H1 (cell line): ENCODE measurements around the gene LIPC. TPM values are rescaled to one million over a fixed set of nuclear protein-coding genes. Genes with fewer than 3 reads are reported as not detected.

Experiments
- CTCF ChIA-PET: fragments of 300-600 bp; sonication (Branson Sonifier 250); formaldehyde crosslinking; loops from one replicate; lab custom pipeline; 2021; ENCODE audit not compliant: partially characterized antibody; lab: Charles Lee
- POLR2A ChIA-PET: fragments of 300-600 bp; sonication (Branson Sonifier 250); formaldehyde crosslinking; loops from one replicate; lab custom pipeline; 2021; ENCODE audit warnings: inconsistent platforms; ENCODE audit not compliant: partially characterized antibody; lab: Charles Lee
- DNase-seq, 2 experiments: peaks; one replicate each; pipeline versions ENCODE4 v3.0.0 to v3.0.0-alpha.2; 2010 to 2022; ENCODE audit warnings: low spot score in 2 of 2, low read depth in 1 of 2, mixed read lengths in 1 of 2
- FAIRE-seq: peaks from 2 replicates; lab custom pipeline; 2011; peaks lifted over from hg19 to GRCh38; lab: Jason Lieb, UNC
- H2AFZ ChIP-seq: 2 replicates; pipeline ENCODE4 v1.8.1; 2012; ENCODE audit warnings: low read length, inconsistent platforms
- H2AK5ac ChIP-seq: 2 replicates; pipeline ENCODE4 v1.6.1; 2013; ENCODE audit warnings: low read depth, low read length
- H2BK120ac ChIP-seq: replicated peaks from 2 replicates; pipeline ENCODE3; 2013; ENCODE audit warnings: low read depth, low read length, inconsistent platforms
- H2BK12ac ChIP-seq: 2 replicates; pipeline ENCODE4 v1.6.1; 2013; ENCODE audit warnings: low read depth, low read length
- H2BK15ac ChIP-seq: 2 replicates; pipeline ENCODE4 v1.6.1; 2013; ENCODE audit warnings: low read length
- H2BK20ac ChIP-seq: 2 replicates; pipeline ENCODE4 v1.6.1; 2013; ENCODE audit warnings: low read length
- H2BK5ac ChIP-seq: 2 replicates; pipeline ENCODE4 v1.6.1; 2013; ENCODE audit warnings: low read depth, low read length
- H3K14ac ChIP-seq: 2 replicates; pipeline ENCODE4 v1.6.1; 2013; ENCODE audit warnings: inconsistent platforms; ENCODE audit not compliant: insufficient read length
- H3K18ac ChIP-seq: 2 replicates; pipeline ENCODE4 v1.6.1; 2013; ENCODE audit warnings: low read length; ENCODE audit errors: extremely low read depth
- H3K23ac ChIP-seq: 2 replicates; pipeline ENCODE4 v1.6.1; 2013; ENCODE audit warnings: inconsistent platforms; ENCODE audit not compliant: insufficient read length
- H3K23me2 ChIP-seq: 2 replicates; pipeline ENCODE4 v1.6.1; 2013; ENCODE audit warnings: low read depth, low read length
- H3K27ac ChIP-seq: 2 replicates; pipeline ENCODE4 v1.6.1; 2011; ENCODE audit warnings: low read depth, low read length, inconsistent platforms
- H3K27me3 ChIP-seq, 4 experiments: replicated peaks in 1 of 4; 1 replicate in 1 of 4; 2 replicates in 3 of 4; pipeline versions ENCODE4 v1.6.1 to v1.8.1; 2011 to 2013; ENCODE audit warnings: low read length in 3 of 4, mild to moderate bottlenecking in 3 of 4, inconsistent platforms in 2 of 4, mixed read lengths in 2 of 4, moderate library complexity in 1 of 4; ENCODE audit not compliant: control insufficient read depth in 3 of 4, insufficient read depth in 3 of 4; ENCODE audit errors: extremely low read depth in 1 of 4
- H3K36me3 ChIP-seq, 4 experiments: 2 replicates each; pipeline versions ENCODE4 v1.6.1 to v1.8.1; 2011 to 2013; ENCODE audit warnings: mild to moderate bottlenecking in 4 of 4, low read length in 3 of 4, moderate library complexity in 2 of 4, control low read depth in 1 of 4, inconsistent platforms in 1 of 4; ENCODE audit not compliant: insufficient read depth in 4 of 4, control insufficient read depth in 2 of 4
- H3K4ac ChIP-seq: replicated peaks from 2 replicates; pipeline ENCODE3; 2013; ENCODE audit warnings: low read length, low read depth, mixed read lengths, inconsistent platforms; ENCODE audit not compliant: insufficient read length
- H3K4me1 ChIP-seq, 4 experiments: replicated peaks in 1 of 4; 1 replicate in 1 of 4; 2 replicates in 3 of 4; pipeline versions ENCODE4 v1.6.1 to v1.8.1; 2011 to 2013; ENCODE audit warnings: low read length in 3 of 4, inconsistent platforms in 2 of 4, mixed read lengths in 1 of 4; ENCODE audit not compliant: insufficient read depth in 4 of 4, control insufficient read depth in 3 of 4
- H3K4me2 ChIP-seq, 2 experiments: 2 replicates each; pipeline versions ENCODE4 v1.6.1 to v1.8.1; 2011 to 2013; ENCODE audit warnings: low read depth in 2 of 2, low read length in 2 of 2, control low read depth in 1 of 2, inconsistent platforms in 1 of 2, mild to moderate bottlenecking in 1 of 2; ENCODE audit not compliant: insufficient read depth in 1 of 2
- H3K4me3 ChIP-seq, 4 experiments: fragments of 200-600, 300-600 bp in 1 of 4; sonication (generic), shearing (Covaris generic), sonication (Bioruptor Twin) in 1 of 4; 2 replicates each; pipeline versions ENCODE4 v1.5.1 to v1.8.1; 2011 to 2016; ENCODE audit warnings: low read length in 4 of 4, low read depth in 3 of 4, control low read depth in 2 of 4, inconsistent platforms in 2 of 4, mild to moderate bottlenecking in 2 of 4, mixed read lengths in 1 of 4, moderate library complexity in 1 of 4; ENCODE audit not compliant: insufficient read depth in 2 of 4; ENCODE audit errors: extremely low read depth in 1 of 4
- H3K56ac ChIP-seq: replicated peaks from 2 replicates; pipeline ENCODE3; 2013; ENCODE audit warnings: low read depth, mild to moderate bottlenecking, mixed read lengths, low read length, inconsistent platforms; ENCODE audit not compliant: insufficient read length
- H3K79me1 ChIP-seq: 2 replicates; pipeline ENCODE4 v1.6.1; 2013; ENCODE audit warnings: low read depth, low read length, control low read depth
- H3K79me2 ChIP-seq, 2 experiments: 2 replicates each; pipeline versions ENCODE4 v1.6.1 to v1.8.1; 2012 to 2013; ENCODE audit warnings: low read length in 2 of 2, mild to moderate bottlenecking in 2 of 2, inconsistent platforms in 1 of 2; ENCODE audit not compliant: insufficient read depth in 2 of 2, control insufficient read depth in 1 of 2
- H3K9ac ChIP-seq, 4 experiments: replicated peaks in 1 of 4; 1 replicate in 1 of 4; 2 replicates in 3 of 4; pipeline versions ENCODE4 v1.6.1 to v1.8.1; 2011 to 2013; ENCODE audit warnings: low read depth in 3 of 4, low read length in 3 of 4, control low read depth in 2 of 4, mild to moderate bottlenecking in 2 of 4, moderate library complexity in 2 of 4, inconsistent platforms in 1 of 4; ENCODE audit errors: extremely low read depth in 1 of 4
- H3K9me3 ChIP-seq, 2 experiments: 2 replicates each; pipeline versions ENCODE4 v1.6.1 to v1.8.1; 2012 to 2013; ENCODE audit warnings: mild to moderate bottlenecking in 2 of 2, moderate library complexity in 2 of 2, control low read depth in 1 of 2, inconsistent platforms in 1 of 2, low read depth in 1 of 2, low read length in 1 of 2, mixed read lengths in 1 of 2; ENCODE audit not compliant: insufficient read depth in 2 of 2
- H4K20me1 ChIP-seq, 2 experiments: replicated peaks in 1 of 2; 2 replicates each; pipeline versions ENCODE3 to v1.8.1; 2011 to 2013; ENCODE audit warnings: inconsistent platforms in 2 of 2, low read length in 2 of 2, mild to moderate bottlenecking in 1 of 2; ENCODE audit not compliant: insufficient read depth in 2 of 2, control insufficient read depth in 1 of 2
- H4K5ac ChIP-seq: 2 replicates; pipeline ENCODE4 v1.6.1; 2013; ENCODE audit warnings: low read length, low read depth, mixed read lengths, inconsistent platforms; ENCODE audit not compliant: insufficient read length
- H4K8ac ChIP-seq: 2 replicates; pipeline ENCODE4 v1.8.0; 2013; ENCODE audit warnings: mild to moderate bottlenecking, moderate library complexity, low read length, inconsistent platforms; ENCODE audit not compliant: insufficient read depth; ENCODE audit errors: extremely low read depth
- H4K91ac ChIP-seq: replicated peaks from 2 replicates; pipeline ENCODE3; 2013; ENCODE audit warnings: low read length, mixed read lengths, inconsistent platforms; ENCODE audit not compliant: insufficient read length
- CHD1 ChIP-seq: IDR thresholded peaks from 2 replicates; pipeline ENCODE4 v1.6.1; 2012; ENCODE audit warnings: low read depth, low read length, improper control_type of control experiment
- JUN ChIP-seq: IDR thresholded peaks from 2 replicates; pipeline ENCODE4 v1.6.1; 2011; ENCODE audit warnings: low read depth, mild to moderate bottlenecking, improper control_type of control experiment, low read length
- MAFK ChIP-seq: IDR thresholded peaks from 2 replicates; pipeline ENCODE4 v1.6.1; 2012; ENCODE audit warnings: low read depth, mild to moderate bottlenecking, improper control_type of control experiment, low read length
- RBBP5 ChIP-seq: IDR thresholded peaks from 2 replicates; pipeline ENCODE4 v1.7.1; 2012; ENCODE audit warnings: low read depth, mild to moderate bottlenecking, inconsistent platforms, low read length, moderate library complexity, borderline replicate concordance
- RXRA ChIP-seq: IDR thresholded peaks from 2 replicates; pipeline ENCODE4 v1.6.1; 2011; ENCODE audit warnings: low read depth, mild to moderate bottlenecking, low read length, moderate library complexity; ENCODE audit not compliant: insufficient read depth
- SIRT6 ChIP-seq: IDR thresholded peaks from one replicate; pipeline ENCODE4 v1.7.1; 2012; ENCODE audit warnings: low read length, inconsistent platforms
- SP1 ChIP-seq: IDR thresholded peaks from 2 replicates; pipeline ENCODE4 v1.6.1; 2011; ENCODE audit warnings: low read depth, low read length
- SRF ChIP-seq: IDR thresholded peaks from 2 replicates; pipeline ENCODE4 v1.6.1; 2011; ENCODE audit warnings: mild to moderate bottlenecking, low read depth, low read length, moderate library complexity
- WGBS, 2 experiments: shearing (Covaris generic) in 1 of 2; methylation state at CpG; one replicate each; pipeline versions ENCODE4 v1.1.6 to v1.1.7; 2013 to 2015; ENCODE audit warnings: low lambda C conversion rate in 2 of 2, mixed read lengths in 2 of 2, inconsistent platforms in 1 of 2, low coverage in 1 of 2, missing lambda C conversion rate in 1 of 2; ENCODE audit not compliant: insufficient replicate concordance in 2 of 2, insufficient coverage in 1 of 2, insufficient read length in 1 of 2; ENCODE audit errors: extremely low coverage in 1 of 2, missing lambda C conversion rate in 1 of 2; 5-methylcytosine and 5-hydroxymethylcytosine counted together
- polyA plus RNA-seq, 7 experiments: library from polyadenylated mRNA; depleted of rRNA in 3 of 7; stranded (reverse) in 5 of 7; unstranded in 2 of 7; fragments of >200 nt in 5 of 7; fragments of 200-250 nt in 2 of 7; gene quantifications; 1 replicate in 5 of 7; 2 replicates in 1 of 7; 4 replicates in 1 of 7; pipeline versions ENCODE4 v1.2.1 to v1.2.3, GENCODE V29; 2011 to 2013; ENCODE audit warnings: missing spikeins in 2 of 7, mixed read lengths in 2 of 7
- total RNA-seq: library from RNA; stranded (reverse); fragmentation: NEBNext Ultra II Directional; extraction: Animal tissue kit (Norgen Biotek cat#: 25700); gene quantifications from 2 replicates; pipeline ENCODE4 v1.2.1, GENCODE V29; 2021

LIPC gene
- total and polyA plus RNA-seq, 2 of the 8 experiments (the other 6 are each of a cell fraction or from before 2014, with no cell fraction given): not detected

GRCh38 chr15:58448906-58449305, 17.1 kb downstream of the LIPC start:
- Histone ChIP-seq H2BK20ac (no peak overlapping the region), H3K4ac (no peak overlapping the region), H3K27ac (no peak overlapping the region), H4K8ac (no peak overlapping the region), H3K4me1 (peaks cover 0 to 5% (median 2%) of the 10 kb centered on the region in 4 experiments; a peak in 5 of 7 replicates), H3K14ac (no peak overlapping the region), H3K36me3 (no peaks in the 10 kb centered on the region), H2AK5ac (no peak overlapping the region), H3K9me3 (no peaks in the 10 kb centered on the region), H3K27me3 (no peaks in the 10 kb centered on the region), H3K56ac (no peak overlapping the region), H3K18ac (no peak overlapping the region), H2BK120ac (no peak overlapping the region), H2AFZ (0 out of 2 replicates have a peak overlapping the region, but pooled peaks have one; percentile 26), H3K79me2 (no peaks in the 10 kb centered on the region), H4K20me1 (no peaks in the 10 kb centered on the region), H2BK12ac (no peak overlapping the region), H3K4me3 (no peak overlapping the region), H2BK5ac (0 out of 2 replicates have a peak overlapping the region, but pooled peaks have one; percentile 21), H3K79me1 (no peaks in the 10 kb centered on the region), H3K4me2 (no peak overlapping the region), H4K91ac (no peak overlapping the region), H3K23ac (no peak overlapping the region), H4K5ac (no peak overlapping the region), H3K9ac (no peak overlapping the region), H3K23me2 (no peaks in the 10 kb centered on the region), H2BK15ac (no peak overlapping the region)
- WGBS, 2 experiments: 93% methylated on average over 10 of the region's 10 CpGs; no CpG with 5 or more reads in 1 of the 2 experiments
- CTCF ChIA-PET: interaction anchor here (1.3 kb wide), 1 partner anchor 221 kb away, joined by 3 read pairs; no protein-coding TSS in a partner anchor
- TF ChIP-seq SP1: no peak
- no peak for TF ChIP-seq RBBP5
- TF ChIP-seq SRF: no peak
- no peak for TF ChIP-seq JUN
- TF ChIP-seq MAFK: no peak
- no peak for TF ChIP-seq SIRT6
- no peak for TF ChIP-seq RXRA
- no peak for TF ChIP-seq CHD1
- POLR2A ChIA-PET: no interaction called here
- DNase-seq (no peak), FAIRE-seq (no peak)
